PC-9 (cell line): ENCODE data around the gene DHX36.

Source experiments
- EZH2 ChIP-seq: fragments of 200-600 bp; sonication (generic); IDR thresholded peaks from 2 replicates; pipeline ENCODE4 v1.8.0; 2017; ENCODE audit warnings: antibody characterized with exemption, low read depth
- TF ChIP-seq, protein P1 (sequence below): fragments of 200-600 bp; sonication (generic); conservative IDR thresholded peaks from 2 replicates; pipeline ENCODE4 v1.6.1; 2017; ENCODE audit warnings: mixed run types, antibody characterized with exemption, mild to moderate bottlenecking, moderate library complexity

DNA sequence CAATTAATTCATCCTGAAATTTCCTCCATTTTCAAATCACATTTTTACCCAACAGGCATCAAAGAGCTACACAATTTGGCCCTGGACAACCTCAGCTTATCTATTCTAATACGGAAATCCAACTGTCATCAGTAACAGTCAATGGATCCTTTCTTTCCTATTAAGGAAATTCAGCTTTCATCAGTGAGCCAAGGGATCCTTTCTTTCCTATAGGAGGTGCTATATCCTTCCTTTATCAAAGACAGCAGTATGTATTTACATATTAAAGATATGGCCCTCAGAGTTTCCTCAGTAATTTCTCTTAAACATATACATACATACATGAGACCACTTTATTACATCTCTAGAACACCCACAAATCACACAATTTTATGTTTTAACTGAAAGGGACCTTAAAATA lies 10.1 kb downstream of the DHX36 start:
- TF ChIP-seq, protein P1, sequence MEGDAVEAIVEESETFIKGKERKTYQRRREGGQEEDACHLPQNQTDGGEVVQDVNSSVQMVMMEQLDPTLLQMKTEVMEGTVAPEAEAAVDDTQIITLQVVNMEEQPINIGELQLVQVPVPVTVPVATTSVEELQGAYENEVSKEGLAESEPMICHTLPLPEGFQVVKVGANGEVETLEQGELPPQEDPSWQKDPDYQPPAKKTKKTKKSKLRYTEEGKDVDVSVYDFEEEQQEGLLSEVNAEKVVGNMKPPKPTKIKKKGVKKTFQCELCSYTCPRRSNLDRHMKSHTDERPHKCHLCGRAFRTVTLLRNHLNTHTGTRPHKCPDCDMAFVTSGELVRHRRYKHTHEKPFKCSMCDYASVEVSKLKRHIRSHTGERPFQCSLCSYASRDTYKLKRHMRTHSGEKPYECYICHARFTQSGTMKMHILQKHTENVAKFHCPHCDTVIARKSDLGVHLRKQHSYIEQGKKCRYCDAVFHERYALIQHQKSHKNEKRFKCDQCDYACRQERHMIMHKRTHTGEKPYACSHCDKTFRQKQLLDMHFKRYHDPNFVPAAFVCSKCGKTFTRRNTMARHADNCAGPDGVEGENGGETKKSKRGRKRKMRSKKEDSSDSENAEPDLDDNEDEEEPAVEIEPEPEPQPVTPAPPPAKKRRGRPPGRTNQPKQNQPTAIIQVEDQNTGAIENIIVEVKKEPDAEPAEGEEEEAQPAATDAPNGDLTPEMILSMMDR, result peak; percentile 33; the same call in 1 of the 2 replicates
- TF ChIP-seq EZH2, result no peak
